ENCODE data around the gene RPL38.

GRCh38 chr17:74214484-74215341 lies 11.2 kb downstream of the RPL38 start:
- TF ChIP-seq CTCF (IDR thresholded peaks at IDR 0.05) (no peak), POLR2A (IDR thresholded peaks at IDR 0.05) (no peak)

Measured in esophagus squamous epithelium (tissue), 4 donors.